GM21576 (cell line): ENCODE measurements around the gene NRF1.
"Not testable (repeated sequence)": the region's sequence is repeated elsewhere in the genome, so short reads cannot be mapped to it uniquely, and the experiment has no call there.

ENCODE experiments used
- ATAC-seq: cut with Tn5 transposase; IDR thresholded peaks from one replicate; pipeline ENCODE4 v1.9.1; 2021; ENCODE audit warnings: mild to moderate bottlenecking, moderate library complexity; ENCODE audit not compliant: unreplicated experiment

NRF1 gene

DNA sequence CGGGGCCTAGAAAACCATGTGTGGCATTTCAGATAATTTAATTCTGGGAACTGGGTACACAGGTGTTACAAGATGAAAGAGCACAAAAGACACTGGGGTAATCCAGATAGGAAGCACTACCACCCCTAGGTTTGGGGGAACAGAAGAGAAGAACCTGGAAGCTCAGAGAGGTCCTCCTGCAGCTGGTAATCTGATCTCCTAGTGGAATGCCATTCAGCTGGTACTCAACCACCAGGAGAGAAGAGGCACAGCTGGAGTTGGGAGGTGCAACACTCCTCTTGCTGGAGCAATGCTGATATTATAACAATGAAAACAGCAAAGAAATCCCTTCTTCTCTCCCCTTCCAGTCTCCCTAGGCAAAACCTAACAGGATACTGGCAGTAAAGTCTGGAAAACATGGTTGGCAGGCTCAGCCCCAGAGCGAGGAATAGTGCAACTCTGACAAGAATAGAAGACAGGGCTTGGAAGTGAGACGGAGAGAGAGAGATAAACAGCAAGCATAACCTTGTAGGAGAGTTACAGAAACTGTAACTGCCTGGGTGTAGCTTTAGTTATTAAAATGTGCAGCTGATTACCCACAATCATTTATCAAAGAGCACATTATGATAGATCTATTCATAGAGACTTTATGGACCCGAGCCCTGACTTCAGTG, 35.0 kb downstream of the NRF1 start:
- no peak for ATAC-seq

DNA sequence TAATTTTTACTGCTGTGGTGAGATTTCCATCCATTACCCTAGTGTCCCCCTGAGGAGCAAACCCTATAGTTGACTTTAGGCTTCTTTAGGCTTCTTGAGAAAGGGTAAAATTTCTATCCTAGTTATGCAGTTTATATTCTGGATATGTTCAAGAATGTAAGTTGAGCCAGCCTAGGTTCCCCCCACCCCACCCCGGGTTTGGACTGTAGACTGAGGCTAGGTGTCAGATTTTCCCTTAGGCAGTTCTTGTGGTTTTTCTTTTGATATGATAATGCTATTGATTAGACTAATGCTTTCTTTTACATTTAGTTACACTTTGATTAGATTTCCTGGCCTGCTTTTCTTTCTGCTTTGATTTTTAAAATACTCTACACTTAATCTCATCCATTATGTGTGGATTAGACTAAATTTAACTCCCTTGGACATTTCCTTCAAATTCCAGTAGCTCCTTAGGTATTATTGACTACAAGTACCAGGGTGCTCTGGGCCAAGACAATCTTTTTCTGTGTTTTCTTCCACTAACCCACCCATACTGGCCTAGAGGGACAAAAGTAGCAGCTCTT, 37.7 kb downstream of the NRF1 start:
- no peak for ATAC-seq

DNA sequence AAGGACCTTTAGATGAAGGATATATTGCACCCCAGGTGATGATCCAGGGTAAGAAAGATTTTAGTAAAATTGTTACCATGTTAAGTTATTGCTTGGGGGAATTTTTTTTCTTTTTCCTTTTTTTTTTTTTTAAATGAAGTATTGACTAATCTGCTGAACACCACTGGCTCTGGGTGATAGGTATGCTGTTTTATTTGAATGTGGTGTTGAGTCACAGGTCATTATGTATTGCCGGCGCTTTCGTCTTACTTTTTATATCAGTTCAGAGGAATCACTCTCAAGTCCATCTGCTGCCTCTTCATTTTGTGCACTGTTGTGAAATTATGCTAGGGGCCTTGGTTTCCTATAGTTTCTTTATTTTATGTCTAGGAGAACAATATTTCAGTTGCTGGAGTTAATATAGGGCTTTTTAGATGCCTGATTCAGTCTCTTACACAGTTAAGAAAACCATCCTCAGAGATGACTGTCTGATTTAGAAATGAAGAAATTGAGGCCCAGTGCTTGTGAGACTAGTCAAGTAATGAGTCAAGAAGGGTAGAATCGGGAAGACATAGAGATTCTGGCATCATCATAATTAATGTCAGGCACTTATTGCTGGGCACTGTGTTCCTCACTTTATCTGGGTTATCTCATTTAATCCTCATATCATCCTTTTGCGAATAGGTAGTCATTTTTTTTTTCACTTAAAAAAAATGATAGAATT, 38.7 kb downstream of the NRF1 start:
- ATAC-seq = no peak

DNA sequence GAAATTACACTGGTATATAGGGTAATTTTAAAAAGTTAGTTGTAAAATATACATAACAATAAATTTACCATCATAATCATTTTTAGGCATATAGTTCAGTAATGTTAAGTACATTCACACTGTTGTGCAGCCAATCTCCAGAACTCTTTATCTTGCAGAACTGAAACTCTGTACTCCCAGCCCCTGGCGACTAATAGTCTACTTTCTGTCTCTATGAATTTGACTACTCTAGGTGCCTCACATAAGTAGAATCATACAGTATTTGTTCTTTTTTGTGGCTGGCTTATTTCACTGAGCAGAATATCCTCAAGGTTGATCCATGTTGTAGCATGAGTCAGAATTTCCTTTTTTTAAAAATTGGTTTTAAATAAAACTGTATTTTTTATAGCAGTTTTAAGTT, 41.4 kb downstream of the NRF1 start:
- no peak for ATAC-seq

DNA sequence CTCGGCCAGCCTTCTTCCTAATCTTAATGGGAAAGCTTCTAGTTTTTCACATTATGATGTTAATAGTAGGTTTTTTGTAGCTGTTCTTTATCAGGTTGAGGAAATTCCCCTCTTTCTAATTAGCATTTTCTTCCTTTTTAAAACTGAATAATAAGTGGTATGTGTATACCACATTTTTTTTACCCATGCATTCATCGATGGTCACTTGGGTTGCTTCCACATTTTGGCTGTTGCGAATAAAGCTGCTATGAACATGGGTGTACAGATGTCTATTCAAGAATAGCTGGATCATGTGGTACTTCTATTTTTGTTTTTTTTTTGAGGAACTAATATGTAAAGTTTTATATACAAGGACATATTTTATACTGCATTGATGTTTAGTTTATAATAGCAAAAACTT, 44.3 kb downstream of the NRF1 start:
- ATAC-seq = no peak

DNA sequence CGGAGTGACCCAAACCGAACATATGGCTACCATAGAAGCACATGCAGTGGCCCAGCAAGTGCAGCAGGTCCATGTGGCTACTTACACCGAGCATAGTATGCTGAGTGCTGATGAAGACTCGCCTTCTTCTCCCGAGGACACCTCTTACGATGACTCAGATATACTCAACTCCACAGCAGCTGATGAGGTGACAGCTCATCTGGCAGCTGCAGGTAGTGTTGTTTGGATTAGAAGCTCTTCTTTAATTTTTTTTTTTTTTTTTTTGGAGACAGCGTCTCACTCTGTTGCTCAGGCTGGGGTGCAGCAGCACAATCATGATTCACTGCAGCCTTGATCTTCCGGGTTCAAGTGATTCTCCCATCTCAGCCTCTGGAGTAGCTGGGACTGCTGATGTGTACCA, 45.8 kb downstream of the NRF1 start:
- ATAC-seq = no peak

DNA sequence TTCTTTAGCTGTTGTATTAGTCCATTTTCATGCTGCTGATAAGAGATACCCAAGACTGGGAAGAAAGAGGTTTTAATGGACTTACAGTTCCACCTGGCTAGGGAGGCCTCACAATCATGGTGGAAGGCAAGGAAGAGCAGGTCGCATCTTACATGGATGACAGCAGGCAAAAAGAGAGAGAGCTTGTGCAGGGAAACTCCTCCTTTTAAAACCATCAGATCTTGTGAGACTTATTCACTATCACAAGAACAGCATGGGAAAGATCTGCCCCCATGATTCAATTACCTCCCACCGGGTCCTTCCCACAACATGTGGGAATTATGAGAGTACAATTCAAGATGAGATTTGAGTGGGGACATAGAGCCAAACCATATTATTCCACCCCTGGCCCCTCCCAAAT, 48.4 kb downstream of the NRF1 start:
- not testable (repeated sequence) for ATAC-seq

DNA sequence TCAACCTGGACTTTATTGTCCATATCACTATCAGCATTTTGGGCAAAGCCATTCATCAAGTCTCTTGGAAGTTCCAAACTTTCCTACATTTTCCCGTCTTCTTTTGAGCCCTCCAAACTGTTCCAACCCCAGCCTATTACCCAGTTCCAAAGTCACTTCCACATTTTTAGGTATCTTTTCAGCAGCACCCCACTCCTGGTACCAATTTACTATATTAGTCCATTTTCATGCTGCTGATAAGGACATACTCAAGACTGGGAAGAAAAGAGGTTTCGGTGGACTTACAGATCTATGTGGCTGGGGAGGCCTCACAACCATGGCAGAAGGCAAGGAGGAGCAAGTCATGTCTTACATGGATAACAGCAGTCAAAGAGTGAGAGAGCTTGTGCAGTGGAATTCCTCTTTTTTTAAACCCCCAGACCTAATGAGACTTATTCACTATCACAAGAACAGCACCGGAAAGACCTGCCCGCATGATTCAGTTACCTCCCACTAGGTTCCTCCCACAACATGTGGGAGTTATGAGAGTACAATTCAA, 50.2 kb downstream of the NRF1 start:
- no peak for ATAC-seq

DNA sequence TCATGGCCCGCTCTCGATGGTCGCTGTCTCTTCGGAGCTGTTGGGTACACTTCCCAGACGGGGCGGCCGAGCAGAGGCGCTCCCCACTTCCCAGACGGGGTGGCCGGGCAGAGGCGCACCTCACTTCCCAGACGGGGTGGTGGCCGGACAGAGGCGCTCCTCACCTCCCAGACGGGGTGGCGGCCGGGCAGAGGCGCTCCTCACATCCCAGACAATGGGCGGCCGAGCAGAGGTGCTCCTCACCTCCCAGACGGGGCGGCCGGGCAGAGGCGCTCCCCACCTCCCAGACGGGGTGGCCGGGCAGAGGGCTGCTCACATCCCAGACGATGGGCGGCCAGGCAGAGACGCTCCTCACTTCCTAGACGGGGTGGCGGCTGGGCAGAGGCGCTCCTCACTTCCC, 51.7 kb downstream of the NRF1 start:
- not testable (repeated sequence) for ATAC-seq

DNA sequence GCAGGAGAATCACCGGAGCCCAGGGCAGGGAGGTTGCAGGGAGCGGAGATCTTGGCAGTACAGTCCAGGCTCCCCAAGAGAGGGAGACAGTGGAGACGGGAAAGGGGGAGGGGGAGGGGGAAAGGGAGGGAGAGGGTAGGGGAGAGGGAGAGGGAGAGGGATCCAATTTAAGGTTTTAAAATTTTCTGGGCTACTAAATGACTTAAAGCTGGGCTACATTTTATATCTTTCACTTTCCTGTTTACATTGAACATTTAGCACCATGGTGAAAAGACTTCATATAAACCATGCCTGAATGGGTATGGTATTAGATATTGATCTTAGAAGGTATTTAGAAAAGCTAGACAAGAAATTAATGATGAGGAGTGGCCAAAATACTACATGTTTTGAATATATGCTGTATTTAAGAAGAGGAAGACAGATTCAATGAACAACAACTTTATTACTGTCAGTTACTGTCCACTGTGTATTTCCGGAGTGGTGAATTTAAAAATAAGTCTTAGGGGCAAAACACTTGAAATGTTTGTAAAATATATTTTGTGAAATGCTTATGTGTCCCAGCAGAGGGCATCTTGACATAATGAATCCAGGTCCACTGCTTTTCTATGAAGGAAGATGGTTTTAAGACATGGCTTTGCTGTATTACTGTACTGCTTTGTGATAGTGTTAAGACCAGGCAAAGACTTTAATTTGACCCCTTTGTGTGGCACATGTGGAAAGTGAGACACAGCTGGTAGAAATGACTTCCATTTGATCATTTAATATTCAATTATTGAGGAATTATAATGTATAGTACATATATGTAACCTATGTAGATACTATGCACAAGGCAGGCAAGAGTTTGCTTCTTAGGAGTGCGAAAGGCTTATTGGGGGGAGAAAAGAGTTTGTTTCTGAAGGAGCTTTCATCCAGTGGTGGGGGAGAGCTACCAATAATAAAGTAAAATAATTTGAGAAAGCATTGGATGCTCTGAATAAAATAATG, 52.8 kb downstream of the NRF1 start:
- ATAC-seq = no peak

DNA sequence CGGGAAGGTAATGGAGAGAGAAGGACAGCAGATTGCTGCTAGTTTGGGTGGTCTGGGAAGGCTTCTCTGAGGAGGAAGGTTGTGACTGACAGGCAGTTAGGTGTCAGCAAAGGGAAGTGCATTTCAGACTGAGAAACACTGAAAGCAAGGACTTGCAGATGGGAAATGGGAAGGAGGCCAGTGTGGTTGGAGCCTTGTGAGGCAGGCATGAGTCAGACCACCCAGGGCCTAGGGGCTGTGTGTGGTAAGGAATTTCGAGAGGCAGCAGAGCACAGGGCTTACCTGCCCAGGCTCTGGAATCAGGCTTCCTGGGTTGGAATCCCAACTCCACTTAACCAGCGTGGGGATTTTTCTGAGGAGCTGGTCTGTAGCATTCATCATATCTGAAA, 53.5 kb downstream of the NRF1 start:
- ATAC-seq = no peak

DNA sequence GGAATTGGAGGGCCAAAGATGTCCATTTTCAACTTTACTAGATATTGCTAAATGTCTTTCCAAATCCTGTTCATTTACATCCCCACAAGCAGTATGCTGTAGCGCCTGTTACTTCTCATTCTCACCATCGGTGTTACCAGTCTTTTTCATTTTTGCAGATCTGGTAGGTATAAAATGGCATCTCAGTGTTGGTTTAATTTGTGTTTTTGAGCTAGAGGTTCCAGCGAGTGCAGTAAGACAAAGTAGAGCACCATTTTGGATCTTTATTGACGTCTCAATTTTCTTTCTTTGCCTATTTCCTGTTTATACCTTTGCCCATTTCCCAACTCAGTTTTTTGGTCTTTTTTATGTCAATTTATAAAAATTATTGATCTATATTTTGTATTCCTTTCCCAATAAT, 55.6 kb downstream of the NRF1 start:
- no peak for ATAC-seq

DNA sequence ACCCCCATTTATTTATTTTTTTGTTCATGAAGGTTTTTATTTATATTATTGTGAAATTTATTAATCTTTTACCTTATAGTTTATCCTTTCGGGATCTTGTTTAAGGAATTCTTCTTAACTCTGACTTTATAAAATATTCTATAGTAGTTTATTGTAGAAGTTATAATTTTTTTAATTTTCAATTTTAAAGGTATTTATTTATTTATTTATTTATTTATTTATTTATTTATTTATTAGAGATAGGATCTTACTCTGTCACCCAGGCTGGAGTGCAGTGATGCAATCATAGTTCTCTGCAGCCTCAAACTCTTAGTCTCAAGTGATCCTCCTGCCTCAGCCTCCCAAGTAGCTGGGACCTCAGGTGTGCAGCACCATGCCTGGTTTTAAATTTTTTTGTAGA, 56.0 kb downstream of the NRF1 start:
- ATAC-seq = no peak

DNA sequence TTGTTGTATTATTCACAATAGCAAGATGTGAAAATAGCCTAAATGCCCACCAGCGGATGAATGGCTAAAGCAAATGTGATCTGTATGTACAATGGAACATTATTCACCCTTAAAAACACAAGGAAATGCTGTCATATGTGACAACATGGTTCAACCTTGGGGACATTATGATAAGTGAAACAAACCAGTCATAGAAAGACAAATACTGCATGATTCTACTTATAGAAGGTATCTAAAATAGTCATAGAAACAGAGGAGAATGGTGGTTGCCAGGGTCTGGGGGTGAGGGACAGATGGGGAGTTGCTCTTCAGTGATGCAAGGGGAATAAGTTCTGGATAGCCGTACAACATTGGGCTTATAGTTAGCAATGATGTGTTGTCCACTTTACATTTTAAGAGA, 58.4 kb downstream of the NRF1 start:
- ATAC-seq = no peak

DNA sequence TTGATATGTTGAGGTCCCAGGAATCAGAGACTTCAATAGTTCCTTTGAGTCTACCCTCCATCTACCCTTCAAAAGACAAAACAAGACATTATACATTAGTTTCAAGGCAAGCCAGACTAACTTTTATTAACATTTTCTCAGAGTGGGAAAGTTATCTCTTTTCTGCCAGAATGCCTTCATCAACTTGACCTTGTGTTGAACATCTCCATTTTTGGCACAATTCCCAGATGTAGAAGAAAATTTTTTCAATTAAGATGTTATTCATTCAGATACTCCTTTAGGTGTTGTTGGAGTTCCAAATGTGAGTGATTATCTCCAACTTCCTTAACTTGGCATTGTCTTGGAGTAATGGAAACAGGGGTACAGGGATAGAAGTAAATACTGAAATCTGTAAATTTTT, 59.1 kb downstream of the NRF1 start:
- ATAC-seq = no peak

DNA sequence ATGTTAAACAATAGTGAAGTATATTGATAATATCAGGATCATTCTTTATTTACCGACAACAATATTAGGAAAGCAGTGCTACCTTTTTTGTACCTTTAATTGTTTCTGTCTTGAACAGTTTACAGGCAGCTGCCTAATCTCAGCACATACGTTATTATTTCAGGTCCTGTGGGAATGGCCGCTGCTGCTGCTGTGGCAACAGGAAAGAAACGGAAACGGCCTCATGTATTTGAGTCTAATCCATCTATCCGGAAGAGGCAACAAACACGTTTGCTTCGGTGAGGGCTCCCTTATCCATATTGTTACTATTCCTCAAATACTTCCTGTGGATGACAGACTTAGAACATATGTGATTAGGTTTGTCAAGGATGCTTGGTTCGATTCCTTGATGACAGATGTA, 59.7 kb downstream of the NRF1 start:
- no peak for ATAC-seq

DNA sequence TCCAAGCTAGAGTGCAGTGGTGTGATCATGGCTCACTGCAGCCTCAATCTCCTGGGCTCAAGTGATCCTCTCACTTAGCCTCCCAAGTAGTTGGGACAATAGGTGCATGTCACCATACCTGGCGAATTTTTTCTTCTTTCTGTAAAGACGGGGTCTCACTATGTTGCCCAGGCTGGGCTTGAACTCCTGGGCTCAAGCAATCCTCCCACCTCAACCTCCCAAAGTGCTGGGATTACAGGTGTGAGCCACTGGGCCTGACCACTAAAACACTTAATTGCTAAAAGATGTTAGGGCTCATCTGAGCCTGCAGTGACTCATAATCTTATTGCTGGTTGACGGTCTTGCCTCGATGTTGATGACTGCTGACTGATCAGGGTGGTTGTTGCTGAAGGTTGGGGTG, 63.0 kb downstream of the NRF1 start:
- ATAC-seq = not testable (repeated sequence)

DNA sequence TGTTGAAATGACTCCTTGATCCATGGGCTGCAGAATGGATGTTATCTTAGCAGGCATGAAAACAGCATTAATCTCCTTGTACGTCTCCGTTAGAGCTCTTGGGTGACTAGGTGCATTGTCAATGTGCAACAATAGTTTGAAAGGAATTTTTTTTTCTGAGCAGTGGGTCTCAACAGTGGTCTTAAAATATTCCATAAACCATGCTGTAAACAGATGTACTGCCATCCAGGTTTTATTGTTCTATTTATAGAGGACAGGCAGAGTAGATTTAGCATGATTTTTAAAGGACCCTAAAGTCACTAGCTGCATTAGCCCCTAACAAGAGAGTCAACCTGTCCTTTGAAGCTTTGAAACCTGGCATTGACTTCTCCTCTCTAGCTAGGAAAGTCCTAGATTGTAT, 64.0 kb downstream of the NRF1 start:
- no peak for ATAC-seq

DNA sequence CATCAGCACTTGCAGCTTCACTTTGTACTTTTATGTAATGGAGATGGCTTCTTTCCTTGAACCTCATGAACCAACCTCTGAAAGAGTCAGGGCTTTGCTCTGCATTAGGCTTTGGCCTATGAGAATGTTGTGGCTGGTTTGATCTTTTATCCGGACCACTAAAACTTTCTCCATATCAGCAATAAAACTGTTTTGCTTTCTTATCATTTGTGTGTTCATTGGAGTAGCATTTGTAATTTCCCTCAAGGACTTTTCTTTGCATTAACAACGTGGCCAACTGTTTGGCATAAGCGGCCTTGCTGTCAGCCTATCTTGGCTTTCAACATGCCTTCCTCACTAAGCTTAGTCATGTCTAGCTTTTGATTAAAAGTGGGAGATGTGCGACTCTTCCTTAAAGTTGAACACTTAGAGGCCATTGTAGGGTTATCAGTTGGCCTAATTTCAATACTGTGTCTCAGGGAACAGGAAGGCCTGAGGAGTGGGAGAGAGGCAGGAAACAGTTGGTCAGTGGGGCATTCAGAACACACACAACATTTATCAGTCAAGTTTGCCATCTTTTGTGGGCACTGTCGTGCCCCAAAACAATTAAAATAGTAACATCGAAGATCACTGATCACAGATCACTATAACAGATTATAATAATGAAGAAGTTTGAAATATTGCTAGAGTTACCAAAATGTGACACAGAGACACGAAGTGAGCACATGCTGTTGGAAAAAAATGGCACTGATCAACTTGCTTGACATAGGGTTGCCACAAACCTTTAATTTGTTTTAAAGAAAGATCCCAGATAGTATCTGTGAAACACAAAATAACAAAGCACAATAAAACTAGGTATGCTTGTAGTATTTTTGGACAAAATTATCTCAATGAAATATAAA, 64.7 kb downstream of the NRF1 start:
- ATAC-seq = no peak

DNA sequence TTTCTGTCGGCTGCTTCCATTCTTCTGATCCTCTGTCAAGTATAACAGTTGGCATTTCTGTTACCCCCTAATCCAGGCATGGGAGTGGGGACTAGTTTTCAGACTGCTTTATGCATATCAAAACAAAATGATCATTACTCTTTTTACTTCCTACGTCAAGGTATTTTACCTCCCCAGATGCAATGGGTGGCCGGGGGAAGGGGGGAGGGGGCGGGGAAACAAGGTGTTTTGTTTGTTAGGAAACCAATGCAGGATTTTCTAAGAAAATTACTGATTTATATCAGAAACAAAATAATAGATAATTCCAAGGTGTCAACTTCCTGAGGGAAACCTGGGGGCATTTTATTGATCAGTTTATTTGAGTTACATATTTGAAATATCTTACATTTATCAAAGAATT, 66.3 kb downstream of the NRF1 start:
- ATAC-seq = no peak
